Endothelial cell of umbilical vein (primary cell): ENCODE data around the gene SLC35E2B. TPM values are rescaled to one million over a fixed set of nuclear protein-coding genes. Genes with fewer than 3 reads are reported as not detected.

Experiments used
- BruUV-seq: library from RNA; stranded (reverse); fragments of 400-500 nt; replicated peaks from 2 replicates; lab custom pipeline; 2021; lab: Mats Ljungman, UMichigan
- CTCF ChIA-PET: fragments of 300-600, 350-600 bp; sonication (Branson Sonifier 250); formaldehyde crosslinking; loops from one replicate; lab custom pipeline; 2021; ENCODE audit warnings: antibody characterized with exemption, inconsistent platforms; lab: Charles Lee
- POLR2A ChIA-PET: fragments of 300-600, 350-600 bp; sonication (Branson Sonifier 250); formaldehyde crosslinking; loops from one replicate; lab custom pipeline; 2021; ENCODE audit warnings: antibody characterized with exemption, inconsistent platforms; lab: Charles Lee
- DNase-seq: peaks from one replicate; pipeline ENCODE4 v3.0.0-alpha.2; 2011; ENCODE audit warnings: low read depth, low spot score
- FAIRE-seq: peaks from 2 replicates; lab custom pipeline; 2011; peaks lifted over from hg19 to GRCh38; lab: Jason Lieb, UNC
- H2AFZ ChIP-seq: 2 replicates; pipeline ENCODE4 v1.6.0; 2012; ENCODE audit warnings: low read depth, low read length, control low read depth, inconsistent platforms
- H3K27ac ChIP-seq: 2 replicates; pipeline ENCODE4 v1.5.1; 2011; ENCODE audit warnings: low read depth, mild to moderate bottlenecking, control low read depth, low read length, moderate library complexity; ENCODE audit not compliant: insufficient read depth
- H3K27me3 ChIP-seq, 2 experiments: 2 replicates each; pipeline versions ENCODE4 v1.6.0 to v1.6.1; 2011; ENCODE audit warnings: low read length in 2 of 2, mixed read lengths in 1 of 2; ENCODE audit not compliant: control insufficient read depth in 2 of 2, insufficient read depth in 2 of 2
- H3K36me3 ChIP-seq, 2 experiments: 2 replicates in 1 of 2; 3 replicates in 1 of 2; pipeline ENCODE4 v1.5.1; 2011; ENCODE audit warnings: low read length in 2 of 2, mild to moderate bottlenecking in 1 of 2, moderate library complexity in 1 of 2; ENCODE audit not compliant: control insufficient read depth in 2 of 2, insufficient read depth in 2 of 2; ENCODE audit errors: extremely low read depth in 1 of 2
- H3K4me1 ChIP-seq: 3 replicates; pipeline ENCODE4 v1.5.1; 2011; ENCODE audit warnings: mild to moderate bottlenecking, low read length; ENCODE audit not compliant: control insufficient read depth, insufficient read depth; ENCODE audit errors: extremely low read depth
- H3K4me2 ChIP-seq: 2 replicates; pipeline ENCODE4 v1.6.1; 2011; ENCODE audit warnings: low read length, control low read depth, mixed read lengths; ENCODE audit not compliant: insufficient read depth
- H3K4me3 ChIP-seq, 3 experiments: fragments of 200-600 bp in 1 of 3; sonication (generic), shearing (Covaris generic) in 1 of 3; replicated peaks in 1 of 3; 2 replicates each; pipeline ENCODE4 v1.5.1; 2011 to 2016; ENCODE audit warnings: control low read depth in 3 of 3, low read length in 3 of 3, mild to moderate bottlenecking in 2 of 3, inconsistent platforms in 1 of 3, low read depth in 1 of 3, moderate library complexity in 1 of 3; ENCODE audit not compliant: insufficient read depth in 1 of 3
- H3K79me2 ChIP-seq: 2 replicates; pipeline ENCODE4 v1.6.0; 2012; ENCODE audit warnings: low read length, inconsistent platforms; ENCODE audit not compliant: control insufficient read depth, insufficient read depth
- H3K9ac ChIP-seq: replicated peaks from 2 replicates; pipeline ENCODE3; 2011; ENCODE audit warnings: low read length, control low read depth; ENCODE audit not compliant: insufficient read depth; ENCODE audit errors: extremely low read depth
- H3K9me1 ChIP-seq: replicated peaks from 3 replicates; pipeline ENCODE4 v1.6.0; 2011; ENCODE audit warnings: mild to moderate bottlenecking, low read length; ENCODE audit not compliant: control insufficient read depth, insufficient read depth; ENCODE audit errors: extremely low read depth
- H3K9me3 ChIP-seq: replicated peaks from 2 replicates; pipeline ENCODE4 v1.5.1; 2012; ENCODE audit warnings: low read length, inconsistent platforms; ENCODE audit not compliant: control insufficient read depth, insufficient read depth
- H4K20me1 ChIP-seq: replicated peaks from 2 replicates; pipeline ENCODE3; 2011; ENCODE audit warnings: mild to moderate bottlenecking, low read length; ENCODE audit not compliant: control insufficient read depth, insufficient read depth; ENCODE audit errors: extremely low read depth
- CTCF ChIP-seq, 2 donors: IDR thresholded peaks; 1 replicate in 1 of 2; 2 replicates in 1 of 2; pipeline ENCODE4 v1.5.1; 2011; ENCODE audit warnings: low read length in 2 of 2, mild to moderate bottlenecking in 2 of 2, moderate library complexity in 2 of 2, control low read depth in 1 of 2, inconsistent platforms in 1 of 2, low read depth in 1 of 2; ENCODE audit not compliant: insufficient read depth in 1 of 2; ENCODE audit errors: extremely low read depth in 1 of 2
- POLR2A ChIP-seq: IDR thresholded peaks from 2 replicates; pipeline ENCODE4 v1.6.1; 2012; ENCODE audit warnings: low read depth, mild to moderate bottlenecking, control low read depth, low read length
- POLR2AphosphoS5 ChIP-seq: IDR thresholded peaks from 2 replicates; pipeline ENCODE4 v1.6.1; 2012; ENCODE audit warnings: low read depth, mild to moderate bottlenecking, control low read depth, low read length, moderate library complexity; ENCODE audit not compliant: insufficient read depth
- dilution Hi-C: fragments of 300-500 bp; cut with MboI; formaldehyde crosslinking; loops from one replicate; pipeline ENCODE4 v1.15.0; 2019; ENCODE audit warnings: low sequenced_read_pairs; ENCODE audit not compliant: extremely low pct_ligation_motif_present
- intact Hi-C: fragments of 100-400 bp; cut with micrococcal nuclease; formaldehyde crosslinking; loops from one replicate; pipeline ENCODE4 v1.10.0; 2022
- polyA plus RNA-seq, 4 experiments: library from polyadenylated mRNA; depleted of rRNA in 3 of 4; stranded (reverse) in 3 of 4; unstranded in 1 of 4; fragments of >200 nt; gene quantifications; 2 replicates each; pipeline versions ENCODE4 v1.2.1 to v1.2.3, GENCODE V29; 2011 to 2012; ENCODE audit warnings: missing spikeins in 1 of 4
- total RNA-seq: library from RNA; stranded (reverse); gene quantifications from 2 replicates; pipeline ENCODE4 v1.2.3, GENCODE V29; 2021

The SLC35E2B gene
- total and polyA plus RNA-seq, 2 donors (not counting 3 experiments of a cell fraction or from before 2014, with no cell fraction given) = 28.0 to 51.2 TPM

GRCh38 chr1:1627829-1628753, 64.5 kb downstream of the SLC35E2B start:
- CTCF ChIA-PET = no interaction called here
- no peak for FAIRE-seq

More at GRCh38 chr1:1627829-1628753, 64.5 kb downstream of the SLC35E2B start:
- intact Hi-C loops = no loop called here
- dilution Hi-C loops = no loop called here
- Histone ChIP-seq H3K4me1 (no peaks in the 10 kb centered on the region), H3K4me3 (no peak overlapping the region), H3K27me3 (peaks cover 3 to 24% of the 10 kb centered on the region in 2 experiments), H4K20me1 (no peaks in the 10 kb centered on the region), H3K9ac (no peak overlapping the region), H3K79me2 (no peaks in the 10 kb centered on the region), H3K27ac (no peak overlapping the region), H3K36me3 (no peaks in the 10 kb centered on the region), H3K4me2 (no peak overlapping the region), H3K9me3 (no peaks in the 10 kb centered on the region), H2AFZ (no peak overlapping the region), H3K9me1 (no peaks in the 10 kb centered on the region)
- no peak for TF ChIP-seq CTCF (IDR thresholded peaks at IDR 0.05; ENCODE audit: extremely low read depth in 1 of 2, insufficient read depth in 1 of 2, low read depth in 1 of 2, low read length in 2 of 2)
- TF ChIP-seq POLR2AphosphoS5 = no peak
- no peak for TF ChIP-seq POLR2A
- no TSS peak for BruUV-seq
- no peak for DNase-seq
- POLR2A ChIA-PET = no interaction called here
